GM23338 (cell line): ENCODE data around the gene DGCR8. TPM values are rescaled to one million over a fixed set of nuclear protein-coding genes. Genes with fewer than 3 reads are reported as not detected.

ENCODE experiments used
- ATAC-seq: fragments of 200-7000 bp; cut with Tn5 transposase; 3 replicates; pipeline ENCODE4 v1.9.1; 2020
- DNase-seq: peaks from one replicate; pipeline ENCODE4 v3.0.0-alpha.2; 2015; ENCODE audit warnings: low spot score
- H2AFZ ChIP-seq: fragments of 200-600 bp; sonication (generic); 2 replicates; pipeline ENCODE4 v1.8.0; 2016; ENCODE audit warnings: antibody characterized with exemption, mild to moderate bottlenecking, moderate library complexity
- H3F3A ChIP-seq: fragments of 200-600 bp; sonication (generic); replicated peaks from 2 replicates; pipeline ENCODE4 v1.8.0; 2017; ENCODE audit warnings: antibody characterized with exemption, mixed run types, low read depth
- H3K27ac ChIP-seq: fragments of 200-600 bp; sonication (generic); 2 replicates; pipeline ENCODE4 v1.6.1; 2016; ENCODE audit warnings: low read depth
- H3K27me3 ChIP-seq: fragments of 200-600 bp; sonication (generic); 2 replicates; pipeline ENCODE4 v1.8.0; 2016; ENCODE audit warnings: mild to moderate bottlenecking, mixed run types, moderate library complexity; ENCODE audit not compliant: insufficient read depth
- H3K36me3 ChIP-seq: fragments of 200-600 bp; sonication (generic); 2 replicates; pipeline ENCODE4 v1.8.0; 2016; ENCODE audit warnings: mild to moderate bottlenecking; ENCODE audit not compliant: insufficient read depth
- H3K4me1 ChIP-seq: fragments of 200-600 bp; sonication (generic); 2 replicates; pipeline ENCODE4 v1.8.0; 2016; ENCODE audit warnings: mild to moderate bottlenecking, moderate library complexity; ENCODE audit not compliant: insufficient read depth
- H3K4me2 ChIP-seq: fragments of 200-600 bp; sonication (generic); 2 replicates; pipeline ENCODE4 v1.7.1; 2017; ENCODE audit warnings: mixed run types
- H3K4me3 ChIP-seq: fragments of 200-600 bp; sonication (generic); 2 replicates; pipeline ENCODE4 v1.6.1; 2016; ENCODE audit warnings: mixed run types
- H3K79me2 ChIP-seq: fragments of 200-600 bp; sonication (generic); replicated peaks from 2 replicates; pipeline ENCODE4 v1.8.0; 2017; ENCODE audit warnings: mild to moderate bottlenecking; ENCODE audit not compliant: insufficient read depth
- H3K9me2 ChIP-seq: fragments of 200-600 bp; sonication (generic); 2 replicates; pipeline ENCODE4 v1.8.0; 2017; ENCODE audit not compliant: insufficient read depth
- H4K20me1 ChIP-seq: fragments of 200-600 bp; sonication (generic); replicated peaks from 2 replicates; pipeline ENCODE4 v1.8.0; 2017; ENCODE audit warnings: mild to moderate bottlenecking; ENCODE audit not compliant: insufficient read depth
- H3K27ac Mint-ChIP-seq: 2 replicates; pipeline ENCODE4 v1.8.0; 2020; ENCODE audit warnings: inconsistent platforms, mild to moderate bottlenecking, moderate library complexity, mixed read lengths
- H3K27me3 Mint-ChIP-seq: 3 replicates; pipeline ENCODE4 v1.8.0; 2022; ENCODE audit warnings: low read depth, mild to moderate bottlenecking, moderate library complexity, mixed read lengths, inconsistent platforms; ENCODE audit not compliant: insufficient read depth, poor library complexity
- H3K36me3 Mint-ChIP-seq: 3 replicates; pipeline ENCODE4 v1.8.0; 2021; ENCODE audit warnings: low read depth, mild to moderate bottlenecking, inconsistent platforms, moderate library complexity, mixed read lengths
- H3K4me1 Mint-ChIP-seq: 3 replicates; pipeline ENCODE4 v1.8.0; 2020; ENCODE audit warnings: mild to moderate bottlenecking, inconsistent platforms, mixed read lengths
- H3K4me3 Mint-ChIP-seq: 3 replicates; pipeline ENCODE4 v1.8.0; 2021; ENCODE audit warnings: moderate library complexity, mild to moderate bottlenecking, inconsistent platforms, mixed read lengths
- H3K9me3 Mint-ChIP-seq: 3 replicates; pipeline ENCODE4 v1.8.0; 2020; ENCODE audit warnings: moderate library complexity, mild to moderate bottlenecking, inconsistent platforms, mixed read lengths
- CTCF ChIP-seq, 2 experiments: fragments of 200-600 bp in 1 of 2; sonication (generic) in 1 of 2; conservative IDR thresholded peaks; 2 replicates each; pipeline versions ENCODE4 v1.5.1 to v1.6.1; 2016 to 2017; ENCODE audit warnings: antibody characterized with exemption in 2 of 2, low read depth in 2 of 2, mild to moderate bottlenecking in 2 of 2, moderate library complexity in 1 of 2
- ETS1 ChIP-seq: IDR thresholded peaks from 2 replicates; pipeline ENCODE4 v1.6.1; 2016; ENCODE audit warnings: antibody characterized with exemption
- EZH2 ChIP-seq: fragments of 200-600 bp; sonication (generic); IDR thresholded peaks from one replicate; pipeline ENCODE4 v1.8.0; 2017; ENCODE audit warnings: antibody characterized with exemption, mild to moderate bottlenecking, low read depth; ENCODE audit not compliant: unreplicated experiment
- JUNB ChIP-seq: IDR thresholded peaks from one replicate; pipeline ENCODE4 v1.6.1; 2016; ENCODE audit warnings: antibody characterized with exemption; ENCODE audit not compliant: unreplicated experiment
- NANOG ChIP-seq: IDR thresholded peaks from 2 replicates; pipeline ENCODE4 v1.6.1; 2016; ENCODE audit warnings: antibody characterized with exemption, borderline replicate concordance
- POLR2AphosphoS5 ChIP-seq: IDR thresholded peaks from 2 replicates; pipeline ENCODE4 v1.6.1; 2016; ENCODE audit warnings: antibody characterized with exemption, low read depth
- REST ChIP-seq: IDR thresholded peaks from one replicate; pipeline ENCODE4 v1.6.1; 2018; ENCODE audit warnings: antibody characterized with exemption; ENCODE audit not compliant: unreplicated experiment
- ZNF114 ChIP-seq: fragments of 250-450 bp; sonication (Bioruptor Pico); IDR thresholded peaks from 2 replicates; pipeline ENCODE4 v1.5.0; 2020; ENCODE audit warnings: mild to moderate bottlenecking, moderate library complexity
- ZNF331 ChIP-seq: fragments of 250-450 bp; sonication (Bioruptor Pico); IDR thresholded peaks from 2 replicates; pipeline ENCODE4 v1.5.0; 2020; ENCODE audit warnings: low read depth, mild to moderate bottlenecking, moderate library complexity
- ZNF462 ChIP-seq: fragments of 250-450 bp; sonication (Bioruptor Pico); IDR thresholded peaks from 2 replicates; pipeline ENCODE4 v1.5.0; 2020; ENCODE audit warnings: mild to moderate bottlenecking, moderate library complexity
- polyA plus RNA-seq: library from polyadenylated mRNA; unstranded; fragments of >200 nt; fragmentation: Nextera tagmentation; extraction: Ambion mirVana; gene quantifications from 2 replicates; pipeline ENCODE4 v1.2.1, GENCODE V29; 2016
- total RNA-seq: library from RNA; depleted of rRNA; stranded (reverse); fragments of >200 nt; shearing (Covaris generic); gene quantifications from 2 replicates; pipeline ENCODE4 v1.2.3, GENCODE V29; 2014

DGCR8 gene
- total and polyA plus RNA-seq, 2 experiments from 2014 or later = 12.2 to 48.9 TPM

GRCh38 chr22:20136603-20136873 is 56.5 kb downstream of the DGCR8 start:
- Histone ChIP-seq H3K4me3 (no peak overlapping the region), H3K27ac (no peak overlapping the region), H3K4me1 (no peaks in the 10 kb centered on the region; the same call in 1 of the 2 replicates), H3K4me2 (no peak overlapping the region), H3K79me2 (peaks cover 35% of the 10 kb centered on the region), H3K36me3 (no peaks in the 10 kb centered on the region), H3K27me3 (no peaks in the 10 kb centered on the region), H3K9me2 (no peaks in the 10 kb centered on the region), H4K20me1 (no peaks in the 10 kb centered on the region; the same call in 1 of the 2 replicates), H2AFZ (no peak overlapping the region), H3F3A (no peaks in the 10 kb centered on the region)
- H3K27ac Mint-ChIP-seq = no peak overlapping the region
- no peaks in the 10 kb centered on the region for H3K9me3 Mint-ChIP-seq
- peaks cover 2% of the 10 kb centered on the region; the same call in 1 of the 3 replicates for H3K4me1 Mint-ChIP-seq
- ATAC-seq (no peak), DNase-seq (no peak)
- no peak overlapping the region for H3K4me3 Mint-ChIP-seq
- no peaks in the 10 kb centered on the region for H3K36me3 Mint-ChIP-seq
- peaks cover 14% of the 10 kb centered on the region for H3K27me3 Mint-ChIP-seq
- TF ChIP-seq EZH2 = no peak
- TF ChIP-seq NANOG = no peak

GRCh38 chr22:20137113-20137512 is 57.1 kb downstream of the DGCR8 start:
- H3K4me3 ChIP-seq = no peak overlapping the region
- H3K36me3 Mint-ChIP-seq = no peaks in the 10 kb centered on the region
- H3K79me2 ChIP-seq = peaks cover 35% of the 10 kb centered on the region
- no peaks in the 10 kb centered on the region for H3K36me3 ChIP-seq
- peaks cover 14% of the 10 kb centered on the region for H3K27me3 Mint-ChIP-seq
- no peaks in the 10 kb centered on the region for H3K9me2 ChIP-seq
- H3K4me1 Mint-ChIP-seq = peaks cover 2% of the 10 kb centered on the region; the same call in 1 of the 3 replicates
- H3K27ac Mint-ChIP-seq = no peak overlapping the region
- no peak overlapping the region for H3K27ac ChIP-seq
- H3K4me1 ChIP-seq = no peaks in the 10 kb centered on the region; the same call in 1 of the 2 replicates
- ATAC-seq (no peak), DNase-seq (no peak)
- no peaks in the 10 kb centered on the region for H3K9me3 Mint-ChIP-seq
- no peaks in the 10 kb centered on the region; the same call in 1 of the 2 replicates for H4K20me1 ChIP-seq
- no peak overlapping the region for H3K4me3 Mint-ChIP-seq
- H3K27me3 ChIP-seq = no peaks in the 10 kb centered on the region
- H2AFZ ChIP-seq = no peak overlapping the region
- no peak overlapping the region for H3K4me2 ChIP-seq
- H3F3A ChIP-seq = no peaks in the 10 kb centered on the region
- TF ChIP-seq CTCF (conservative IDR thresholded peaks at IDR 0.05; ENCODE audit: low read depth in 2 of 2) (no peak), ETS1 (no peak), ZNF114 (CRISPR knock-in tag) (no peak), REST (no peak), POLR2AphosphoS5 (no peak), ZNF331 (no peak), ZNF462 (no peak), JUNB (no peak), NANOG (no peak)
